ENCODE results near the gene ZNF407.

GRCh38 chr18:74635224-74635975 is 37.7 kb downstream of the ZNF407 start:
- TF ChIP-seq ZNF629 (tag by site-specific recombination; IDR thresholded peaks at IDR 0.05) (no peak), CTCF (tag by site-specific recombination; IDR thresholded peaks at IDR 0.05) (no peak), ZBTB7A (tag by site-specific recombination; IDR thresholded peaks at IDR 0.05; ENCODE audit: low read depth) (no peak), ZNF274 (IDR thresholded peaks at IDR 0.05; ENCODE audit: low read length) (no peak), ZNF274 (tag by site-specific recombination; IDR thresholded peaks at IDR 0.05; ENCODE audit: borderline replicate concordance) (no peak), KLF17 (tag by site-specific recombination; IDR thresholded peaks at IDR 0.05) (no peak), ZNF701 (tag by site-specific recombination; IDR thresholded peaks at IDR 0.05) (no peak), ZNF148 (tag by site-specific recombination; IDR thresholded peaks at IDR 0.05; ENCODE audit: borderline replicate concordance) (no peak), ZNF792 (tag by site-specific recombination; IDR thresholded peaks at IDR 0.05) (no peak), KLF10 (tag by site-specific recombination; IDR thresholded peaks at IDR 0.05) (no peak), ZBTB17 (tag by site-specific recombination; IDR thresholded peaks at IDR 0.05) (no peak), ZBTB21 (tag by site-specific recombination; IDR thresholded peaks at IDR 0.05) (no peak)

Measured in HEK293 (cell line).